LNCAP (cell line): Measurements from ENCODE around the gene ARSD.

ENCODE experiments used
- TF ChIP-seq, protein P1 (sequence below): fragments of 450-650 bp; IDR thresholded peaks from 2 replicates; pipeline ENCODE4 v1.5.1; 2017; ENCODE audit warnings: mild to moderate bottlenecking

ARSD gene

DNA sequence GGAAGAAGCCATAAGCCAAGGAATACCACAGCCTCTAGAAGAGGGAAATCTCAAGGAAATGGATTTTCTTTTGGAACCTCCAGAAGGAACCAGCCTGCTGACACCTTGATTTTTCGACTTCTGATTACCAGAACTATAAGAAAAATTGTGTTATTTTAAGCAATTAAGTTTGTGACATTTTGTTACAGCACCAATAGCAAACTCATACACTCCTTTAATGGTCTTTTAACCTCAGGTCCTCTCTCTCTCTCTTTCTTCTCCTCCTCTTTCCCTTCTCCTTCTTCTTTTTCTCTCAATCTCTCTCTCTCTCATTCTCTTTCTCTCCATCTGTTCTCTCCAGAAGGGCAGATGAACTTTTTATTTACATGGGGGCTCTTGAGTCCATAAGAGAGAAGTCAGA, 26.3 kb downstream of the ARSD start:
- TF ChIP-seq, protein P1, sequence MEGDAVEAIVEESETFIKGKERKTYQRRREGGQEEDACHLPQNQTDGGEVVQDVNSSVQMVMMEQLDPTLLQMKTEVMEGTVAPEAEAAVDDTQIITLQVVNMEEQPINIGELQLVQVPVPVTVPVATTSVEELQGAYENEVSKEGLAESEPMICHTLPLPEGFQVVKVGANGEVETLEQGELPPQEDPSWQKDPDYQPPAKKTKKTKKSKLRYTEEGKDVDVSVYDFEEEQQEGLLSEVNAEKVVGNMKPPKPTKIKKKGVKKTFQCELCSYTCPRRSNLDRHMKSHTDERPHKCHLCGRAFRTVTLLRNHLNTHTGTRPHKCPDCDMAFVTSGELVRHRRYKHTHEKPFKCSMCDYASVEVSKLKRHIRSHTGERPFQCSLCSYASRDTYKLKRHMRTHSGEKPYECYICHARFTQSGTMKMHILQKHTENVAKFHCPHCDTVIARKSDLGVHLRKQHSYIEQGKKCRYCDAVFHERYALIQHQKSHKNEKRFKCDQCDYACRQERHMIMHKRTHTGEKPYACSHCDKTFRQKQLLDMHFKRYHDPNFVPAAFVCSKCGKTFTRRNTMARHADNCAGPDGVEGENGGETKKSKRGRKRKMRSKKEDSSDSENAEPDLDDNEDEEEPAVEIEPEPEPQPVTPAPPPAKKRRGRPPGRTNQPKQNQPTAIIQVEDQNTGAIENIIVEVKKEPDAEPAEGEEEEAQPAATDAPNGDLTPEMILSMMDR: no peak

DNA sequence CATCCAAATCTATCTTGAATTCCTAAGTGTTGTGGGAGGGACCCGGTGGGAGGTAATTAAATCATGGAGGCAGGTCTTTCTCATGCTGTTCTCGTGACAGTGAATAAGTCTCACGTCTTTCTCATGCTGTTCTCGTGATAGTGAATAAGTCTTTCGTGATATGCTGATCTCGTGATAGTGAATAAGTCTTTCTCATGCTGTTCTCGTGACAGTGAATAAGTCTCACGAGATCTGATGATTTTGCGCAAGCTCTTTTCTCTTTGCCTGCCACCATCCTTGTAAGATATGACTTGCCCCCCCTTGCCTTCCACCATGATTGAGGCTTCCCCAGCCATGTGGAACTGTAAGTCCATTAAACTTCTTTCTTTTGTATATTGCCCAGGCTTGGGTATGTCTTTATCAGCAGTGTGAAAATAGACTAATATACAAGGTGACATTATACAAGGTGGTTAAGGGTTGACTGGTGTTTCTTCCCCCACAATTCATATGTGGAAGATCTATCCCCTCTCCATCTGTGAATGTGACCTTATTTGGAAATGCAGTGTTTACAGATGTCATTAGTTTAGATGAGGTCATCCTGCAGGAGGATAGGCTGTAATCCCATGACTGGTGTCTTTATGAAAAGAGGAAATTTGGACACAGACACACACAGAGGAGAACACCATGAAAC, 27.6 kb downstream of the ARSD start:
- TF ChIP-seq, protein P1: no peak

DNA sequence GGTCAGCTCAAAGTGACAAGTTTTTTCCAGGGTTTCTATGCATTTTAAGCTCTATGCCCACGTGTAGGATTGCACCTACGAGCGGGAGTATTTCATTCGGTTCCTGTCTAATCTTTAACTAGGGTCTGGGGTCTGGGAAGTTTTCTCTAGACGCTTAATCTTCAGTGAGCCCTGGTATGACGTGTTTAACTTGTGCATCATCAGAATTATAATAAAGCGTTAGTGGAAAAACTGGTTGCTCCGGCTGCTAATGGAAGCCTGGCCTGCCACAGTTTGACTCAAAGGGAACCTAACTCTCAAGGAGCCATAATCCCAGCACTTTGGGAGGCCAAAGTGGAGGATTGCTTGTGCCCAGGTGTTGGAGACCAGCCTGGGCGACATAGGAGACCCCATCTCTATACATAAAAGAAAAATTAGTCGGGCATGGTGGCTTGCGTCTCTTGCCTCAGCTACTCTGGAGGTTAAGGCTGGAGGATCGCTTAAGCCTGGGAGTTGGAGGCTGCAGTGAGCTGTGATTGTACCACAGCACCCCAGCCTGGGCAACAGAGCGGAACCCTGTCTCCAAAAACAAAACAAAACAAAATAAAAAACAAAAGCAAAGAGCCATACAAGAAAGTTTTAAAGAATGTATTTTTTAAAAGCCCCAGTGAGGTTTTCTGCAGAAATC, 30.2 kb downstream of the ARSD start:
- TF ChIP-seq, protein P1: no peak

DNA sequence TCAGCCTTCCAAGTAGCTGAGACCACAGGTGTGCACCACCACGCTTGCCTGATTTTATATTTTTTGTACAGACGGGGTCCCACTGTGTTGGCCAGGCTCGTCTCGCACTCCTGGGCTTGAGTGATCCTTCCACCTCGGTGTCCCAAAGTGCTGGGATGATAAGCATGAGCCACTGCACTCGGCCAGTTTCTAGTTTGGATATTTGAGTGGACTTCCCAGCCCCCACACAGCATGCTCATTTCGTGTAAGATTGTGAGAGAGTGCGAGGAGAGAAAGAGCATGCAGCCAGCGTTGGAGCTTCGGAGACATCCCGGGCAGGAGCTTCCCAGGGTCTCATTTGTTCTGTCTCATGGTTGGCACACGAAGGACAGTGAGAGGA, 31.8 kb downstream of the ARSD start:
- TF ChIP-seq, protein P1: no peak

DNA sequence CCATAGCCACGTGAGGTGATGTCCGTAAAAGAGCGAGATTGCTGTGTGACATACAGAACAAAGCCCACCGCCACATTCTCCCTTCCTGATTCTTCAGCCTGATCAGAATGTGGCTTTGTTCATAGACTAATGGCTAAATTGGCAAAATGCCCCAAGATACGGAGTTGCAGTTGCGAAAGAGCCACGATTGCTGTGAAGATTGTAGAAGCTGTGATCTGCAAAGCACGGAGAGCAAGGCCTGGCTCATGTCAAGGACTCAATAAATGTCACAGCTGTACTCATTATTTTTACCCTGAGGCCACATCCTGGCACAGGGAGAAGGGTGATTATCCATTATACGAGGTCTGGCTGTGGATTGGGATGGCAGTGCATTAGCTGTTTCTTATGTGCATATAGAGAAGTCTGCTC, 34.2 kb downstream of the ARSD start:
- TF ChIP-seq, protein P1: no peak

DNA sequence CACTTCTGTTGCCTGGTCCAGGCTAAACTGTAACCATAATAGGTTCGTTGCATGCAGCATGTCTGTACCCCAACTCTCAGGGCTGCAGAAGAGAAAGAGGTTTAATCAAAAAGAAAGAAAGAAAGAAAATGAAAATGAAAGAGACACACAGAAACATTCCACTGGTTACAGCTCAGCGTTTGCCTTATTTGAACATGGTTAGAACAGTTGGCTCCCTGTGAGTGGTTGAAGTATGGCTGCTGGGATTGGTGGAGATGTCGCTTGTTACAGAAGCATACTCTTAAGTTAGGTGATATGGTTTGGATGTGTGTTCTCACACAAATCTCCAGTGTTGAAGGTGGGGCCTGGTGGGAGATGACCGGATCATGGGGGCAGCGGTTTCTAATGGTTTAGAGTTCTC, 36.3 kb downstream of the ARSD start:
- TF ChIP-seq, protein P1: no peak

DNA sequence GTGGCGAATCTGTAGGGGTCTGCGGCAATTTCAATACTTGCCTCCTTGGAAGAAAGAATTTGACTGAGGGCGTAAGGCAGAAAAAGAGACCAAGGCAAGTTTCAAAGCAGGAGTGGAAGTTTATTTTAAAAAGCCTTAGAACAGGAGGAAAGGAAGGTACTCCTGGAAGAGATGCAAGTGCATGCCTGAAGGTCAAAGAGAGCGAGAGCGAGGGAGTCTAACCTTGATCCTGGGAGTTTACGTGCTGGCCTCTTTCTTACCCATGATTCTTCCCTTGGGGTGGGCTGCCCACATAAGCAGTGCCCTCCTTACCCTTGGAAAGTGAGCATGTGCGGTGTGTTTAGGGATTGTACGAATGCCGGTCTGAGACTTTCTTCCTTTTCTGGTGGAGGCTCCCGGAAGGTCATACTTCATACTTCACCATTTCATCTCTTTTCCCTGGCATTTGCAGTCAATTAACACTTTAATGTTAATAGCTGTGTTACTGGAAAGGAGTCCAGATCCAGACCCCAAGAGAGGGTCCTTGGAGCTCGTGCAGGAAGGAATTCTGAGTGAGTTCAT, 40.0 kb downstream of the ARSD start:
- TF ChIP-seq, protein P1: no peak
